ENCODE results near the gene GALR3.

Gene GALR3

DNA sequence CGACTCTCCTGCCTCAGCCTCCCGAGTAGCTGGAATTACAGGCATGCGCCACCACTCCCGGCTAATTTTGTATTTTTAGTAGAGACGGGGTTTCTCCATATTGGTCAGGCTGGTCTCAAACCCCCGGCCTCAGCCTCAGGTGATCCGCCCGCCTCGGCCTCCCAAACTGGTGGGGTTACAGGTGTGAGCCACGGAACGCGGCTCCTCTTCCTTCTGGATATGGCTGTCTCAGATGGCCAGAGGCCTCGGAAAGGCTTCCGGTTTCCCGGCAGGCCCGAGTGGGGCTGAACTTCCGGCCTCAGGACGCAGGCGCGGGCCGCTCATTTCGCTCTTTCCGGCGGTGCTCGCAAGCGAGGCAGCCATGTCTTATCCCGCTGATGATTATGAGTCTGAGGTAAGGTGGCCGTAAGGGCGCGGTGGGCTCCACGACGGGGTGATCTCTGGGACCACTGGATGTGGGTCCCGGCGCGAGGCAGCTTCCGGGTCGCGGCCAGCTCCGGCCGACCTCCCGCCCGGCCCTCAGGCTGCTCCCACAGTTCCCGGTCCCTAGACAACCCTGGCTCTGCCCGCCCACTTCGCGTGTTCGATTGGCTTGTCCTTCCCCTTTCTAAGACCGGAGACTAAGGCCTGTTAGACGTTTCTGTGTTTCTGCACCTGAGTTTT is 26.0 kb downstream of the GALR3 start, which contains the start of gene EIF3L (continued):
- TF ChIP-seq ZNF600 (tag by site-specific recombination; IDR thresholded peaks at IDR 0.05) (peak; percentile 74; the same call in 1 of the 2 replicates), ZBTB20 (tag by site-specific recombination; IDR thresholded peaks at IDR 0.05) (peak; percentile 50; the same call in 1 of the 2 replicates), KLF16 (tag by site-specific recombination; IDR thresholded peaks at IDR 0.05) (peak; percentile 43; the same call in 1 of the 2 replicates), KLF7 (tag by site-specific recombination; IDR thresholded peaks at IDR 0.05; ENCODE audit: borderline replicate concordance) (peak; percentile 54; the same call in 1 of the 2 replicates), OSR2 (tag by site-specific recombination; IDR thresholded peaks at IDR 0.05) (no peak), TCF7L2 (IDR thresholded peaks at IDR 0.05; ENCODE audit: borderline replicate concordance, low read depth, low read length) (no peak), ZNF521 (tag by site-specific recombination; IDR thresholded peaks at IDR 0.05) (no peak), ZNF654 (tag by site-specific recombination; IDR thresholded peaks at IDR 0.05; ENCODE audit: low read depth) (no peak), ZNF211 (tag by site-specific recombination; IDR thresholded peaks at IDR 0.05; ENCODE audit: low read depth) (no peak), ZNF561 (tag by site-specific recombination; IDR thresholded peaks at IDR 0.05; ENCODE audit: borderline replicate concordance) (no peak), ZNF341 (tag by site-specific recombination; IDR thresholded peaks at IDR 0.05; ENCODE audit: low read depth) (peak; percentile 57), YY1 (tag by site-specific recombination; IDR thresholded peaks at IDR 0.05) (peak; percentile 88), ZNF629 (tag by site-specific recombination; IDR thresholded peaks at IDR 0.05) (peak; percentile 66), ZBTB17 (tag by site-specific recombination; IDR thresholded peaks at IDR 0.05) (peak; percentile 82), KLF10 (tag by site-specific recombination; IDR thresholded peaks at IDR 0.05) (peak; percentile 17; the same call in 1 of the 2 replicates), ZBTB7A (tag by site-specific recombination; IDR thresholded peaks at IDR 0.05; ENCODE audit: low read depth) (no peak), ZNF514 (tag by site-specific recombination; IDR thresholded peaks at IDR 0.05) (no peak), ZNF660 (tag by site-specific recombination; IDR thresholded peaks at IDR 0.05) (0 out of 2 replicates have a peak, but pooled peaks have one; percentile 34), ZNF266 (tag by site-specific recombination; IDR thresholded peaks at IDR 0.05; ENCODE audit: low read depth) (no peak), ZNF549 (tag by site-specific recombination; IDR thresholded peaks at IDR 0.05) (no peak), ZNF670 (tag by site-specific recombination; IDR thresholded peaks at IDR 0.05; ENCODE audit: low read depth) (no peak), EGR2 (tag by site-specific recombination; IDR thresholded peaks at IDR 0.05; ENCODE audit: low read depth) (peak; percentile 17), ZNF24 (tag by site-specific recombination; IDR thresholded peaks at IDR 0.05) (no peak), ZNF221 (tag by site-specific recombination; IDR thresholded peaks at IDR 0.05; ENCODE audit: borderline replicate concordance) (no peak), ZXDB (tag by site-specific recombination; IDR thresholded peaks at IDR 0.05) (peak; percentile 67), ZNF391 (tag by site-specific recombination; IDR thresholded peaks at IDR 0.05; ENCODE audit: borderline replicate concordance, low read depth) (peak; percentile 44; the same call in 1 of the 2 replicates), ZNF433 (tag by site-specific recombination; IDR thresholded peaks at IDR 0.05; ENCODE audit: low read depth) (no peak), REPIN1 (tag by site-specific recombination; IDR thresholded peaks at IDR 0.05; ENCODE audit: low read depth) (no peak)
- TF ChIP-seq, protein P1, sequence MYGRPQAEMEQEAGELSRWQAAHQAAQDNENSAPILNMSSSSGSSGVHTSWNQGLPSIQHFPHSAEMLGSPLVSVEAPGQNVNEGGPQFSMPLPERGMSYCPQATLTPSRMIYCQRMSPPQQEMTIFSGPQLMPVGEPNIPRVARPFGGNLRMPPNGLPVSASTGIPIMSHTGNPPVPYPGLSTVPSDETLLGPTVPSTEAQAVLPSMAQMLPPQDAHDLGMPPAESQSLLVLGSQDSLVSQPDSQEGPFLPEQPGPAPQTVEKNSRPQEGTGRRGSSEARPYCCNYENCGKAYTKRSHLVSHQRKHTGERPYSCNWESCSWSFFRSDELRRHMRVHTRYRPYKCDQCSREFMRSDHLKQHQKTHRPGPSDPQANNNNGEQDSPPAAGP (tag by site-specific recombination; IDR thresholded peaks at IDR 0.05) = no peak
- TF ChIP-seq, protein P2, sequence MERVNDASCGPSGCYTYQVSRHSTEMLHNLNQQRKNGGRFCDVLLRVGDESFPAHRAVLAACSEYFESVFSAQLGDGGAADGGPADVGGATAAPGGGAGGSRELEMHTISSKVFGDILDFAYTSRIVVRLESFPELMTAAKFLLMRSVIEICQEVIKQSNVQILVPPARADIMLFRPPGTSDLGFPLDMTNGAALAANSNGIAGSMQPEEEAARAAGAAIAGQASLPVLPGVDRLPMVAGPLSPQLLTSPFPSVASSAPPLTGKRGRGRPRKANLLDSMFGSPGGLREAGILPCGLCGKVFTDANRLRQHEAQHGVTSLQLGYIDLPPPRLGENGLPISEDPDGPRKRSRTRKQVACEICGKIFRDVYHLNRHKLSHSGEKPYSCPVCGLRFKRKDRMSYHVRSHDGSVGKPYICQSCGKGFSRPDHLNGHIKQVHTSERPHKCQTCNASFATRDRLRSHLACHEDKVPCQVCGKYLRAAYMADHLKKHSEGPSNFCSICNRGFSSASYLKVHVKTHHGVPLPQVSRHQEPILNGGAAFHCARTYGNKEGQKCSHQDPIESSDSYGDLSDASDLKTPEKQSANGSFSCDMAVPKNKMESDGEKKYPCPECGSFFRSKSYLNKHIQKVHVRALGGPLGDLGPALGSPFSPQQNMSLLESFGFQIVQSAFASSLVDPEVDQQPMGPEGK (tag by site-specific recombination; IDR thresholded peaks at IDR 0.05) = peak; percentile 49; the same call in 1 of the 2 replicates
- TF ChIP-seq, protein P3, sequence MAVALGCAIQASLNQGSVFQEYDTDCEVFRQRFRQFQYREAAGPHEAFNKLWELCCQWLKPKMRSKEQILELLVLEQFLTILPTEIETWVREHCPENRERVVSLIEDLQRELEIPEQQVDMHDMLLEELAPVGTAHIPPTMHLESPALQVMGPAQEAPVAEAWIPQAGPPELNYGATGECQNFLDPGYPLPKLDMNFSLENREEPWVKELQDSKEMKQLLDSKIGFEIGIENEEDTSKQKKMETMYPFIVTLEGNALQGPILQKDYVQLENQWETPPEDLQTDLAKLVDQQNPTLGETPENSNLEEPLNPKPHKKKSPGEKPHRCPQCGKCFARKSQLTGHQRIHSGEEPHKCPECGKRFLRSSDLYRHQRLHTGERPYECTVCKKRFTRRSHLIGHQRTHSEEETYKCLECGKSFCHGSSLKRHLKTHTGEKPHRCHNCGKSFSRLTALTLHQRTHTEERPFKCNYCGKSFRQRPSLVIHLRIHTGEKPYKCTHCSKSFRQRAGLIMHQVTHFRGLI (tag by site-specific recombination; IDR thresholded peaks at IDR 0.05) = no peak
- TF ChIP-seq, protein P4, sequence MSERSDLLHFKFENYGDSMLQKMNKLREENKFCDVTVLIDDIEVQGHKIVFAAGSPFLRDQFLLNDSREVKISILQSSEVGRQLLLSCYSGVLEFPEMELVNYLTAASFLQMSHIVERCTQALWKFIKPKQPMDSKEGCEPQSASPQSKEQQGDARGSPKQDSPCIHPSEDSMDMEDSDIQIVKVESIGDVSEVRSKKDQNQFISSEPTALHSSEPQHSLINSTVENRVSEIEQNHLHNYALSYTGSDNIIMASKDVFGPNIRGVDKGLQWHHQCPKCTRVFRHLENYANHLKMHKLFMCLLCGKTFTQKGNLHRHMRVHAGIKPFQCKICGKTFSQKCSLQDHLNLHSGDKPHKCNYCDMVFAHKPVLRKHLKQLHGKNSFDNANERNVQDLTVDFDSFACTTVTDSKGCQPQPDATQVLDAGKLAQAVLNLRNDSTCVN (tag by site-specific recombination; optimal IDR thresholded peaks at IDR 0.05) = peak; percentile 40
- TF ChIP-seq, protein P5, sequence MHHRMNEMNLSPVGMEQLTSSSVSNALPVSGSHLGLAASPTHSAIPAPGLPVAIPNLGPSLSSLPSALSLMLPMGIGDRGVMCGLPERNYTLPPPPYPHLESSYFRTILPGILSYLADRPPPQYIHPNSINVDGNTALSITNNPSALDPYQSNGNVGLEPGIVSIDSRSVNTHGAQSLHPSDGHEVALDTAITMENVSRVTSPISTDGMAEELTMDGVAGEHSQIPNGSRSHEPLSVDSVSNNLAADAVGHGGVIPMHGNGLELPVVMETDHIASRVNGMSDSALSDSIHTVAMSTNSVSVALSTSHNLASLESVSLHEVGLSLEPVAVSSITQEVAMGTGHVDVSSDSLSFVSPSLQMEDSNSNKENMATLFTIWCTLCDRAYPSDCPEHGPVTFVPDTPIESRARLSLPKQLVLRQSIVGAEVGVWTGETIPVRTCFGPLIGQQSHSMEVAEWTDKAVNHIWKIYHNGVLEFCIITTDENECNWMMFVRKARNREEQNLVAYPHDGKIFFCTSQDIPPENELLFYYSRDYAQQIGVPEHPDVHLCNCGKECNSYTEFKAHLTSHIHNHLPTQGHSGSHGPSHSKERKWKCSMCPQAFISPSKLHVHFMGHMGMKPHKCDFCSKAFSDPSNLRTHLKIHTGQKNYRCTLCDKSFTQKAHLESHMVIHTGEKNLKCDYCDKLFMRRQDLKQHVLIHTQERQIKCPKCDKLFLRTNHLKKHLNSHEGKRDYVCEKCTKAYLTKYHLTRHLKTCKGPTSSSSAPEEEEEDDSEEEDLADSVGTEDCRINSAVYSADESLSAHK (tag by site-specific recombination; IDR thresholded peaks at IDR 0.05) = no peak

All from HEK293 (cell line).